ENCODE data around the gene FABP1.

- TF ChIP-seq CTCF (IDR thresholded peaks at IDR 0.05; ENCODE audit: low read length): no peak
- no peak for TF ChIP-seq EZH2 (optimal IDR thresholded peaks at IDR 0.05; ENCODE audit: low read depth, low read length)
- no peak for TF ChIP-seq EZH2phosphoT487 (IDR thresholded peaks at IDR 0.05; ENCODE audit: low read length)
Observed at GRCh38 chr2:88144914-88145497, 17.1 kb upstream of the FABP1 start.

Data from MM.1S (cell line).